Activated naive CD8-positive, alpha-beta T cell treated with anti-CD3 and anti-CD28 coated beads, Interleukin-2, amount 10 ng/mL, durations not matched to agents 7 days and 5 days (primary cell): ENCODE results near the gene VPS9D1. TPM values are rescaled to one million over a fixed set of nuclear protein-coding genes. Genes with fewer than 3 reads are reported as not detected.

Source experiments
- ATAC-seq: fragments of 150-1000 bp; cut with Tn5 transposase; one replicate; pipeline ENCODE4 v1.10.0; 2021; ENCODE audit warnings: low read depth, moderate library complexity
- POLR2A ChIA-PET: fragments of 350-600 bp; sonication (Branson Sonifier 250); formaldehyde crosslinking; loops from one replicate; lab custom pipeline; 2021; ENCODE audit warnings: antibody characterized with exemption; lab: Charles Lee
- DNase-seq: peaks from one replicate; pipeline ENCODE4 v3.0.0; 2021
- H3K27ac Mint-ChIP-seq: one replicate; pipeline ENCODE4 v1.8.0; 2022; ENCODE audit warnings: mild to moderate bottlenecking, mixed read lengths
- H3K27me3 Mint-ChIP-seq: one replicate; pipeline ENCODE4 v1.8.0; 2022; ENCODE audit warnings: mild to moderate bottlenecking, moderate library complexity, mixed read lengths
- H3K36me3 Mint-ChIP-seq: one replicate; pipeline ENCODE4 v1.8.0; 2021; ENCODE audit warnings: mild to moderate bottlenecking, mixed read lengths
- H3K4me1 Mint-ChIP-seq: one replicate; pipeline ENCODE4 v1.8.0; 2021; ENCODE audit warnings: mixed read lengths
- H3K4me3 Mint-ChIP-seq: one replicate; pipeline ENCODE4 v1.8.0; 2022; ENCODE audit warnings: mild to moderate bottlenecking, moderate library complexity, mixed read lengths
- H3K9me3 Mint-ChIP-seq: one replicate; pipeline ENCODE4 v1.8.0; 2021; ENCODE audit warnings: mixed read lengths
- total RNA-seq, 2 experiments: library from RNA; stranded (reverse); gene quantifications; one replicate each; pipeline ENCODE4 v1.2.3, GENCODE V29; 2021

Gene VPS9D1
- total RNA-seq, 2 experiments from 2014 or later = 10.3 to 12.8 TPM

GRCh38 chr16:89742948-89743347 lies 22.2 kb upstream of the VPS9D1 start:
- Mint-ChIP-seq H3K27me3 (no peaks in the 10 kb centered on the region), H3K4me3 (no peak overlapping the region), H3K27ac (peak overlapping the region; percentile 69), H3K4me1 (peaks cover 5% of the 10 kb centered on the region), H3K9me3 (no peaks in the 10 kb centered on the region), H3K36me3 (peaks cover 24% of the 10 kb centered on the region)
- POLR2A ChIA-PET = interaction anchor here (0.7 to 5.5 kb wide), 3 partner anchors 18 to 322 kb away, joined by 3 to 33 read pairs (median 3); no protein-coding TSS in a partner anchor
- DNase-seq = no peak
- no peak for ATAC-seq

- peaks cover 33% of the 10 kb centered on the region for H3K36me3 Mint-ChIP-seq
- no peak for ATAC-seq
Measured at GRCh38 chr16:89741342-89742014, 20.8 kb upstream of the VPS9D1 start.

GRCh38 chr16:89739383-89739782 lies 18.7 kb upstream of the VPS9D1 start:
- H3K27ac Mint-ChIP-seq = peak overlapping the region; percentile 25
- POLR2A ChIA-PET = interaction anchor here (1.1 to 5.5 kb wide), 6 partner anchors 12 to 33 kb away, joined by 3 to 33 read pairs (median 4); no protein-coding TSS in a partner anchor
- peaks cover 20% of the 10 kb centered on the region for H3K4me1 Mint-ChIP-seq
- no peaks in the 10 kb centered on the region for H3K27me3 Mint-ChIP-seq
- no peak for ATAC-seq
- H3K9me3 Mint-ChIP-seq = no peaks in the 10 kb centered on the region
- no peak overlapping the region for H3K4me3 Mint-ChIP-seq
- no peak for DNase-seq
- peaks cover 44% of the 10 kb centered on the region for H3K36me3 Mint-ChIP-seq

More at GRCh38 chr16:89741342-89742014, 20.8 kb upstream of the VPS9D1 start:
- H3K27me3 Mint-ChIP-seq = no peaks in the 10 kb centered on the region
- H3K9me3 Mint-ChIP-seq = no peaks in the 10 kb centered on the region
- H3K4me1 Mint-ChIP-seq = peaks cover 18% of the 10 kb centered on the region
- DNase-seq = no peak
- no peak overlapping the region for H3K27ac Mint-ChIP-seq
- no peak overlapping the region for H3K4me3 Mint-ChIP-seq
- POLR2A ChIA-PET = interaction anchor here (0.6 to 5.5 kb wide), 6 partner anchors 14 to 135 kb away, joined by 3 to 33 read pairs (median 4); no protein-coding TSS in a partner anchor

- Mint-ChIP-seq H3K4me1 (peaks cover 20% of the 10 kb centered on the region), H3K27ac (peak overlapping the region; percentile 25), H3K9me3 (no peaks in the 10 kb centered on the region), H3K4me3 (no peak overlapping the region), H3K27me3 (no peaks in the 10 kb centered on the region), H3K36me3 (peaks cover 42% of the 10 kb centered on the region)
- DNase-seq = no peak
- POLR2A ChIA-PET = interaction anchor here (0.9 to 5.5 kb wide), 6 partner anchors 11 to 135 kb away, joined by 3 to 33 read pairs (median 4); partner anchors contain the start of genes FANCA and TCF25
- ATAC-seq = no peak
Measured at GRCh38 chr16:89738538-89739317, 18.0 kb upstream of the VPS9D1 start.

- Mint-ChIP-seq H3K9me3 (no peaks in the 10 kb centered on the region), H3K27ac (no peak overlapping the region), H3K4me3 (peak overlapping the region; percentile 30), H3K27me3 (no peaks in the 10 kb centered on the region), H3K36me3 (peaks cover 46% of the 10 kb centered on the region), H3K4me1 (peaks cover 19% of the 10 kb centered on the region)
- DNase-seq (no peak), ATAC-seq (no peak)
- POLR2A ChIA-PET = interaction anchor here (1.1 to 5.5 kb wide), 7 partner anchors 10 to 136 kb away, joined by 3 to 33 read pairs (median 5); partner anchors contain the start of gene TCF25
Measured at GRCh38 chr16:89738072-89738377, 17.3 kb upstream of the VPS9D1 start.

GRCh38 chr16:89737341-89738071 lies 16.8 kb upstream of the VPS9D1 start:
- no peaks in the 10 kb centered on the region for H3K9me3 Mint-ChIP-seq
- POLR2A ChIA-PET = interaction anchor here (1.0 to 1.7 kb wide), 9 partner anchors 8 to 136 kb away, joined by 3 to 18 read pairs (median 5); partner anchors contain the start of gene TCF25
- no peak for DNase-seq

GRCh38 chr16:89736554-89736953 lies 15.9 kb upstream of the VPS9D1 start:
- H3K36me3 Mint-ChIP-seq = peaks cover 53% of the 10 kb centered on the region
- POLR2A ChIA-PET = interaction anchor here (1.0 to 1.4 kb wide), 2 partner anchors 9 to 13 kb away, joined by 6 to 18 read pairs; no protein-coding TSS in a partner anchor
- peak overlapping the region; percentile 31 for H3K4me3 Mint-ChIP-seq
- no peak for ATAC-seq
- no peaks in the 10 kb centered on the region for H3K9me3 Mint-ChIP-seq
- H3K27me3 Mint-ChIP-seq = no peaks in the 10 kb centered on the region
- DNase-seq = no peak
- peak overlapping the region; percentile 82 for H3K27ac Mint-ChIP-seq
- H3K4me1 Mint-ChIP-seq = peaks cover 25% of the 10 kb centered on the region

More at GRCh38 chr16:89737341-89738071, 16.8 kb upstream of the VPS9D1 start:
- Mint-ChIP-seq H3K4me3 (peak overlapping the region; percentile 31), H3K36me3 (peaks cover 47% of the 10 kb centered on the region), H3K27me3 (no peaks in the 10 kb centered on the region), H3K27ac (peak overlapping the region; percentile 82), H3K4me1 (peaks cover 21% of the 10 kb centered on the region)
- ATAC-seq = peak; percentile 60

GRCh38 chr16:89733792-89734191 lies 13.1 kb upstream of the VPS9D1 start:
- H3K4me3 Mint-ChIP-seq = no peak overlapping the region
- H3K27me3 Mint-ChIP-seq = no peaks in the 10 kb centered on the region
- no peaks in the 10 kb centered on the region for H3K9me3 Mint-ChIP-seq
- no peak overlapping the region for H3K27ac Mint-ChIP-seq
- ATAC-seq (no peak), DNase-seq (no peak)
- H3K4me1 Mint-ChIP-seq = peaks cover 21% of the 10 kb centered on the region
- POLR2A ChIA-PET = interaction anchor here (1.6 kb wide), 1 partner anchor 10 kb away, joined by 9 read pairs; no protein-coding TSS in a partner anchor
- H3K36me3 Mint-ChIP-seq = peaks cover 54% of the 10 kb centered on the region

- Mint-ChIP-seq H3K4me3 (no peak overlapping the region), H3K36me3 (peaks cover 52% of the 10 kb centered on the region)
- POLR2A ChIA-PET = interaction anchor here (1.6 kb wide), 1 partner anchor 9 kb away, joined by 9 read pairs; no protein-coding TSS in a partner anchor
Measured at GRCh38 chr16:89733322-89733721, 12.6 kb upstream of the VPS9D1 start.

GRCh38 chr16:89732918-89733242 lies 12.2 kb upstream of the VPS9D1 start:
- POLR2A ChIA-PET = interaction anchor here (1.0 to 1.6 kb wide), 2 partner anchors 9 kb away, joined by 3 to 9 read pairs; no protein-coding TSS in a partner anchor

More at GRCh38 chr16:89733322-89733721, 12.6 kb upstream of the VPS9D1 start:
- Mint-ChIP-seq H3K27ac (no peak overlapping the region), H3K9me3 (no peaks in the 10 kb centered on the region), H3K27me3 (no peaks in the 10 kb centered on the region), H3K4me1 (peaks cover 21% of the 10 kb centered on the region)
- DNase-seq (no peak), ATAC-seq (no peak)

GRCh38 chr16:89732142-89732917 lies 11.6 kb upstream of the VPS9D1 start:
- H3K4me3 Mint-ChIP-seq = no peak overlapping the region
- POLR2A ChIA-PET = interaction anchor here (1.0 kb wide), 1 partner anchor 8 kb away, joined by 3 read pairs; no protein-coding TSS in a partner anchor
- peaks cover 19% of the 10 kb centered on the region for H3K4me1 Mint-ChIP-seq
- peaks cover 46% of the 10 kb centered on the region for H3K36me3 Mint-ChIP-seq
- no peaks in the 10 kb centered on the region for H3K27me3 Mint-ChIP-seq
- no peaks in the 10 kb centered on the region for H3K9me3 Mint-ChIP-seq
- DNase-seq (no peak), ATAC-seq (no peak)
- peak overlapping the region; percentile 7 for H3K27ac Mint-ChIP-seq

More at GRCh38 chr16:89732918-89733242, 12.2 kb upstream of the VPS9D1 start:
- Mint-ChIP-seq H3K4me1 (peaks cover 21% of the 10 kb centered on the region), H3K36me3 (peaks cover 51% of the 10 kb centered on the region), H3K27ac (peak overlapping the region; percentile 40), H3K27me3 (no peaks in the 10 kb centered on the region), H3K4me3 (no peak overlapping the region), H3K9me3 (no peaks in the 10 kb centered on the region)
- DNase-seq = no peak
- no peak for ATAC-seq

- Mint-ChIP-seq H3K27me3 (no peaks in the 10 kb centered on the region), H3K9me3 (no peaks in the 10 kb centered on the region), H3K36me3 (peaks cover 45% of the 10 kb centered on the region), H3K4me3 (no peak overlapping the region), H3K27ac (no peak overlapping the region), H3K4me1 (peaks cover 19% of the 10 kb centered on the region)
- POLR2A ChIA-PET = no interaction called here
- no peak for ATAC-seq
- DNase-seq = no peak
Measured at GRCh38 chr16:89730610-89731234, 10.0 kb upstream of the VPS9D1 start.
